ENCODE results near the gene PACS1. TPM values are rescaled to one million over a fixed set of nuclear protein-coding genes. Genes with fewer than 3 reads are reported as not detected.

Gene PACS1
- total RNA-seq, 1 experiment from 2014 or later = 91.8 TPM

DNA sequence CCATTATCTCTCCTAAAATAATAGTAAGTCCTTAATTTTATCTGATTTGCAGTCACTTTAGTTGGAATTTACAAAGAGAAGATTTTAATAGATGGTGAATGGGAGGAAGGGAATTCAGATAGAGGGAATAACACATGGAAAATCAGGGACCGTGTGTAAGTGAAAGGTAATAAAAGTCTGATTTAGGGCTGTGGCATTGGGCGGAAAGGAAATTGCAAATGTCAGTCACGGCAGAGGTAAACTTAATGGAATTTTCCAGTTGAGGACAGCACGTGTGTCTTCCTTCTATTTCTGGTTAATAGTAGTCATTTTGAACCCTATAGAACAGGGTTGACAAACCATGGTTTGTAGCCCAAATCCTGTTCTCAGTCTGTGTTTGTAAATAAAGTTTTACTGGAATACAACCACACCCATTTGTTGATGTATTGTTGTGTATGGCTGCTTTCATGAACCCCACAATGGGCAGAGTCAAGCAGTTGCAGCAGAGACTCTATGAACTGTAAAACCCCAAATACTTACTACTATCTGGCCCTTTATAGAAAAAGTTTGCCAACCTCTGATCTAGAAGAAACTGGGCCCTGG, 34.1 kb downstream of the PACS1 start:
- H3K27me3 ChIP-seq (ENCODE audit: control insufficient read depth, insufficient read depth, low read length) = no peaks in the 10 kb centered on the region
- ChIA-PET CTCF (no interaction called here), POLR2A (no interaction called here)
- no peaks in the 10 kb centered on the region for H3K36me3 ChIP-seq (ENCODE audit: control insufficient read depth, insufficient read depth, low read length)
- peaks cover 29% of the 10 kb centered on the region for H3K4me1 ChIP-seq (ENCODE audit: control insufficient read depth, insufficient read depth, low read length)
- H3K4me3 ChIP-seq (ENCODE audit: low read depth in 2 of 2, low read length in 2 of 2) = no peak overlapping the region
- TF ChIP-seq POLR2AphosphoS5 (IDR thresholded peaks at IDR 0.05; ENCODE audit: low read depth, low read length) = no peak
- TF ChIP-seq TCF7L2 (IDR thresholded peaks at IDR 0.05; ENCODE audit: low read depth, low read length) = no peak
- no peak for TF ChIP-seq SIN3A (IDR thresholded peaks at IDR 0.05; ENCODE audit: borderline replicate concordance, insufficient read depth, low read depth, low read length)
- TF ChIP-seq, protein P1, sequence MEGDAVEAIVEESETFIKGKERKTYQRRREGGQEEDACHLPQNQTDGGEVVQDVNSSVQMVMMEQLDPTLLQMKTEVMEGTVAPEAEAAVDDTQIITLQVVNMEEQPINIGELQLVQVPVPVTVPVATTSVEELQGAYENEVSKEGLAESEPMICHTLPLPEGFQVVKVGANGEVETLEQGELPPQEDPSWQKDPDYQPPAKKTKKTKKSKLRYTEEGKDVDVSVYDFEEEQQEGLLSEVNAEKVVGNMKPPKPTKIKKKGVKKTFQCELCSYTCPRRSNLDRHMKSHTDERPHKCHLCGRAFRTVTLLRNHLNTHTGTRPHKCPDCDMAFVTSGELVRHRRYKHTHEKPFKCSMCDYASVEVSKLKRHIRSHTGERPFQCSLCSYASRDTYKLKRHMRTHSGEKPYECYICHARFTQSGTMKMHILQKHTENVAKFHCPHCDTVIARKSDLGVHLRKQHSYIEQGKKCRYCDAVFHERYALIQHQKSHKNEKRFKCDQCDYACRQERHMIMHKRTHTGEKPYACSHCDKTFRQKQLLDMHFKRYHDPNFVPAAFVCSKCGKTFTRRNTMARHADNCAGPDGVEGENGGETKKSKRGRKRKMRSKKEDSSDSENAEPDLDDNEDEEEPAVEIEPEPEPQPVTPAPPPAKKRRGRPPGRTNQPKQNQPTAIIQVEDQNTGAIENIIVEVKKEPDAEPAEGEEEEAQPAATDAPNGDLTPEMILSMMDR (IDR thresholded peaks at IDR 0.05) = no peak
- TF ChIP-seq, protein P2, sequence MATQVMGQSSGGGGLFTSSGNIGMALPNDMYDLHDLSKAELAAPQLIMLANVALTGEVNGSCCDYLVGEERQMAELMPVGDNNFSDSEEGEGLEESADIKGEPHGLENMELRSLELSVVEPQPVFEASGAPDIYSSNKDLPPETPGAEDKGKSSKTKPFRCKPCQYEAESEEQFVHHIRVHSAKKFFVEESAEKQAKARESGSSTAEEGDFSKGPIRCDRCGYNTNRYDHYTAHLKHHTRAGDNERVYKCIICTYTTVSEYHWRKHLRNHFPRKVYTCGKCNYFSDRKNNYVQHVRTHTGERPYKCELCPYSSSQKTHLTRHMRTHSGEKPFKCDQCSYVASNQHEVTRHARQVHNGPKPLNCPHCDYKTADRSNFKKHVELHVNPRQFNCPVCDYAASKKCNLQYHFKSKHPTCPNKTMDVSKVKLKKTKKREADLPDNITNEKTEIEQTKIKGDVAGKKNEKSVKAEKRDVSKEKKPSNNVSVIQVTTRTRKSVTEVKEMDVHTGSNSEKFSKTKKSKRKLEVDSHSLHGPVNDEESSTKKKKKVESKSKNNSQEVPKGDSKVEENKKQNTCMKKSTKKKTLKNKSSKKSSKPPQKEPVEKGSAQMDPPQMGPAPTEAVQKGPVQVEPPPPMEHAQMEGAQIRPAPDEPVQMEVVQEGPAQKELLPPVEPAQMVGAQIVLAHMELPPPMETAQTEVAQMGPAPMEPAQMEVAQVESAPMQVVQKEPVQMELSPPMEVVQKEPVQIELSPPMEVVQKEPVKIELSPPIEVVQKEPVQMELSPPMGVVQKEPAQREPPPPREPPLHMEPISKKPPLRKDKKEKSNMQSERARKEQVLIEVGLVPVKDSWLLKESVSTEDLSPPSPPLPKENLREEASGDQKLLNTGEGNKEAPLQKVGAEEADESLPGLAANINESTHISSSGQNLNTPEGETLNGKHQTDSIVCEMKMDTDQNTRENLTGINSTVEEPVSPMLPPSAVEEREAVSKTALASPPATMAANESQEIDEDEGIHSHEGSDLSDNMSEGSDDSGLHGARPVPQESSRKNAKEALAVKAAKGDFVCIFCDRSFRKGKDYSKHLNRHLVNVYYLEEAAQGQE (IDR thresholded peaks at IDR 0.05; ENCODE audit: insufficient read depth in 1 of 2, low read depth in 2 of 2, low read length in 1 of 2) = no peak
- BruUV-seq (replicated peaks) = TSS peak; percentile 35
- H3K9me3 ChIP-seq (ENCODE audit: control insufficient read depth, insufficient read depth, low read depth, low read length) = no peaks in the 10 kb centered on the region
- intact Hi-C loops (cut with micrococcal nuclease; ENCODE audit: unreplicated experiment) = no loop called here
- in situ Hi-C loops (cut with HindIII; ENCODE audit: low pct_unique_long_range_greater_than_20kb, low sequenced_read_pairs) = no loop called here
- no peak for ATAC-seq
- no peak overlapping the region; the same call in 1 of the 2 replicates for H3K27ac ChIP-seq (ENCODE audit: low read length)
- DNase-seq (ENCODE audit: low read depth, low spot score) = no peak

DNA sequence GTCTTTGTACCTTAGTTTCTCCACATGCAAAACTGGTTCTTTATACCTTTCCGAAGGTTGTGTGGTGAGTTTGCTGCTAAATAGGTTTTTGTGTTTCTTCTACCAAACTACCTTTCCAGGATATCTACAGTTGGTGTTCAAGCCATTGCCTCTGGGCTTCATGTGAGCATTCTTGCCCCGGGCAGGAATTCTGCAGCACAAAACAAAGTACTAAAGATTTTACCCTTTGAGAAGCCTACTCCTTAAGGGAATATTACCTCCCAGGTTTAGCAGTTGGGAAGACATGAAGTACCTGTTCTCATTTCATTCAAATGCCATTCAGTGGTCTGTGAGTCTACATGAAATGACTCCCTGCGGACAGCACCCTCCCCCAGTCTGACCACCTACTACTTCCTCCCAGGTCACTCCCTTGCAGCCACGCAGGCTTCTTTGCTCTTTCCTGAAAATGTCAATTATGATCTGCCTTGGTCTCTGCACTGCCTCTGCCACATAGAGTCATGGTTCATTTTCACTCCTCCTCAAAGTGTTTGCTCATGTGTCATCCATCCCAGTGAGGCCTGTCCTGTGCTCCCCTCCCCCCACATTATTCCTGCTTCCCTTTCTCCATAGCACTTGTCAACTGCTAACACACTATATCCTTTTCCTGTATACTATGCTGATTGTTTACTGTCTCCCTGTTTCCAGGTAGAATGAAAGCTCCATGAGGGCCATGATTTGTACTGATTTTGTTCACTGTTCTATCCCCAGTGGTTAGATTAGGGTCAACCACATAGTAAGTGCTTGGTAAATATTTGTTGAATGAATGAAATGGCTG, 36.9 kb downstream of the PACS1 start:
- Histone ChIP-seq H3K4me1 (ENCODE audit: control insufficient read depth, insufficient read depth, low read length) (peaks cover 21% of the 10 kb centered on the region), H3K36me3 (ENCODE audit: control insufficient read depth, insufficient read depth, low read length) (no peaks in the 10 kb centered on the region), H3K27ac (ENCODE audit: low read length) (no peak overlapping the region), H3K4me3 (ENCODE audit: low read depth in 2 of 2, low read length in 2 of 2) (no peak overlapping the region), H3K9me3 (ENCODE audit: control insufficient read depth, insufficient read depth, low read depth, low read length) (no peaks in the 10 kb centered on the region), H3K27me3 (ENCODE audit: control insufficient read depth, insufficient read depth, low read length) (no peaks in the 10 kb centered on the region)
- BruUV-seq (replicated peaks) = no TSS peak
- ChIA-PET CTCF (no interaction called here), POLR2A (no interaction called here)
- TF ChIP-seq SIN3A (IDR thresholded peaks at IDR 0.05; ENCODE audit: borderline replicate concordance, insufficient read depth, low read depth, low read length) (no peak), POLR2AphosphoS5 (IDR thresholded peaks at IDR 0.05; ENCODE audit: low read depth, low read length) (no peak)
- TF ChIP-seq, protein P2 (IDR thresholded peaks at IDR 0.05; ENCODE audit: insufficient read depth in 1 of 2, low read depth in 2 of 2, low read length in 1 of 2) = no peak
- TF ChIP-seq, protein P1 (IDR thresholded peaks at IDR 0.05) = no peak
- intact Hi-C loops (cut with micrococcal nuclease; ENCODE audit: unreplicated experiment) (no loop called here), in situ Hi-C loops (cut with HindIII; ENCODE audit: low pct_unique_long_range_greater_than_20kb, low sequenced_read_pairs) (no loop called here)
- ATAC-seq = peak; percentile 17; the same call in 1 of the 2 replicates
- DNase-seq (ENCODE audit: low read depth, low spot score) = no peak

Data from Panc1 (cell line).